ENCODE measurements around the gene FOXJ3.
"Not testable (repeated sequence)": the region's sequence is repeated elsewhere in the genome, so short reads cannot be mapped to it uniquely, and the experiment has no call there.

FOXJ3 gene

GRCh38 chr1:42251042-42251441 lies 84.0 kb downstream of the FOXJ3 start:
- DNase-seq (ENCODE audit: low spot score) = no peak

- no peak for DNase-seq (ENCODE audit: low spot score)
Observed at GRCh38 chr1:42250164-42250563, 84.9 kb downstream of the FOXJ3 start.

GRCh38 chr1:42240966-42241755 lies 93.9 kb downstream of the FOXJ3 start:
- DNase-seq (ENCODE audit: low spot score) = no peak

- no peak for DNase-seq (ENCODE audit: low spot score)
Observed at GRCh38 chr1:42239555-42239954, 95.5 kb downstream of the FOXJ3 start.

GRCh38 chr1:42239041-42239440 lies 96.0 kb downstream of the FOXJ3 start:
- DNase-seq (ENCODE audit: low spot score) = no peak

- no peak for DNase-seq (ENCODE audit: low spot score)
Observed at GRCh38 chr1:42231253-42231652, 103.8 kb downstream of the FOXJ3 start.

GRCh38 chr1:42228938-42229337 lies 106.1 kb downstream of the FOXJ3 start:
- DNase-seq (ENCODE audit: low spot score) = no peak

GRCh38 chr1:42223036-42223435 lies 112.0 kb downstream of the FOXJ3 start:
- no peak for DNase-seq (ENCODE audit: low spot score)

- DNase-seq (ENCODE audit: low spot score) = no peak
Observed at GRCh38 chr1:42221952-42222606, 113.0 kb downstream of the FOXJ3 start.

- DNase-seq (ENCODE audit: low spot score) = no peak
Observed at GRCh38 chr1:42221456-42221855, 113.6 kb downstream of the FOXJ3 start.

- no peak for DNase-seq (ENCODE audit: low spot score)
Observed at GRCh38 chr1:42219627-42220026, 115.4 kb downstream of the FOXJ3 start.

- no peak for DNase-seq (ENCODE audit: low spot score)
Observed at GRCh38 chr1:42214447-42214871, 120.6 kb downstream of the FOXJ3 start.

- DNase-seq (ENCODE audit: low spot score) = no peak
Observed at GRCh38 chr1:42211224-42211623, 123.8 kb downstream of the FOXJ3 start.

- no peak for DNase-seq (ENCODE audit: low spot score)
Observed at GRCh38 chr1:42210421-42211133, 124.5 kb downstream of the FOXJ3 start.

- DNase-seq (ENCODE audit: low spot score) = peak; percentile 55
Observed at GRCh38 chr1:42209526-42210251, 125.3 kb downstream of the FOXJ3 start.

- not testable (repeated sequence) for DNase-seq (ENCODE audit: low spot score)
Observed at GRCh38 chr1:42206930-42207329, 128.1 kb downstream of the FOXJ3 start.

- DNase-seq (ENCODE audit: low spot score) = no peak
Observed at GRCh38 chr1:42206164-42206563, 128.9 kb downstream of the FOXJ3 start.

- no peak for DNase-seq (ENCODE audit: low spot score)
Observed at GRCh38 chr1:42201986-42202385, 133.0 kb downstream of the FOXJ3 start.

GRCh38 chr1:42198251-42198650 lies 136.8 kb downstream of the FOXJ3 start:
- no peak for DNase-seq (ENCODE audit: low spot score)

GRCh38 chr1:42195841-42196240 lies 139.2 kb downstream of the FOXJ3 start:
- DNase-seq (ENCODE audit: low spot score) = no peak

GRCh38 chr1:42192106-42192505 lies 142.9 kb downstream of the FOXJ3 start:
- DNase-seq (ENCODE audit: low spot score) = no peak

GRCh38 chr1:42191319-42191718 lies 143.7 kb downstream of the FOXJ3 start:
- DNase-seq (ENCODE audit: low spot score) = no peak
